Measurements from ENCODE around the gene EPM2A.
A peak's percentile ranks its signal among the peaks of the same experiment; 100 is the strongest.

The EPM2A gene

DNA sequence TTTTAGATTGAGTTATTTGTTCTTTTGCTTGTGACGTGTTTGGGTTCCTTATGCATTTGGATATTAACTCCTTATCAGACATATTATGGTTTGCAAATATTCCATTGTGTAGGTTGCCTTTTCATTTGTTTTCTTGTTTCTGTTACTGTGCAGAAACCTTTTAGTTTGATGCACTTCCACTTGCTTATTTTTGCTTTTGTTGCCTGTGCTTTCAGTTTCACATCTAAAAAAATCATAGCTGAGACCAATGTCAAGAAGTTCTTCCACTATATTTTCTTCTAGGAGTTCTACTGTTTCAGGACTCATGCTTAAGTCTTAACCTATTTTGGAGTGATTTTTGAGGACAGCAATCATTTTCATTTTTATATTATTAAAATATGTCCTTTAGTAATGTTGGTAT is 113.5 kb downstream of the EPM2A start:
- Histone ChIP-seq H3K4me1 (ENCODE audit: low read depth, poor library complexity, severe bottlenecking) (peaks cover 13% of the 10 kb centered on the region), H3K4me3 (IDR thresholded peaks at IDR 0.05; ENCODE audit: insufficient read depth, low read depth, low read length) (no peak overlapping the region), H3K79me2 (ENCODE audit: insufficient read depth, low read depth) (no peaks in the 10 kb centered on the region), H3K27me3 (ENCODE audit: insufficient read depth, low read depth) (no peaks in the 10 kb centered on the region), H3K4me2 (peak overlapping the region; percentile 21; the same call in 1 of the 2 replicates), H3K9ac (no peak overlapping the region), H2AFZ (ENCODE audit: low read depth) (no peak overlapping the region), H4K20me1 (ENCODE audit: insufficient read depth) (no peaks in the 10 kb centered on the region), H3K27ac (no peak overlapping the region), H3K36me3 (ENCODE audit: insufficient read depth) (no peaks in the 10 kb centered on the region)
- no peak for TF ChIP-seq CTCF (conservative IDR thresholded peaks at IDR 0.05; ENCODE audit: low read depth, low read length)

GRCh38 chr6:145620088-145620487 is 115.2 kb downstream of the EPM2A start:
- Histone ChIP-seq H3K4me3 (IDR thresholded peaks at IDR 0.05; ENCODE audit: insufficient read depth, low read depth, low read length) (no peak overlapping the region), H3K27me3 (ENCODE audit: insufficient read depth, low read depth) (no peaks in the 10 kb centered on the region), H2AFZ (ENCODE audit: low read depth) (no peak overlapping the region), H3K36me3 (ENCODE audit: insufficient read depth) (no peaks in the 10 kb centered on the region), H3K4me1 (ENCODE audit: low read depth, poor library complexity, severe bottlenecking) (peaks cover 13% of the 10 kb centered on the region), H3K27ac (no peak overlapping the region), H3K4me2 (no peak overlapping the region), H4K20me1 (ENCODE audit: insufficient read depth) (no peaks in the 10 kb centered on the region), H3K79me2 (ENCODE audit: insufficient read depth, low read depth) (no peaks in the 10 kb centered on the region), H3K9ac (no peak overlapping the region)
- TF ChIP-seq CTCF (conservative IDR thresholded peaks at IDR 0.05; ENCODE audit: low read depth, low read length) = no peak

DNA sequence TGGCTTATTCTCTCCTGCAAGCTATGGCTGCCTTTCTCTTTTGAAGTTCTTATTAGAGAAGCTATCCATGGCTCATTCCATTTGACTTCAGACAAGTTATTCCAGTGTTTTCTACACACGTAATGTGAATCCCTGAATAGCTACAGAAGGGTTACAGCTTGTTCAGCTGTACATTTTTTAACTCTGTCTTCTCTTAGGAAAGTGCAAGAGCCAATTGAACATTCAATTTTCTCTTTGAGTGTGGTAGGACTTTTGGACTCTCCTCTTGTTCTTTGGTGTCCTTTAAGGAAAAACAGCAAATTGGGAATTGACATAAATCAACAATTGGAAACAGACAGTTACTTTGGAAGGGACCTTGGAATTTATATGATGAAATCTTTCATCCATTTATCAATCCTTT is 125.8 kb downstream of the EPM2A start:
- Histone ChIP-seq H3K27ac (no peak overlapping the region), H3K36me3 (ENCODE audit: insufficient read depth) (no peaks in the 10 kb centered on the region), H3K9ac (no peak overlapping the region), H4K20me1 (ENCODE audit: insufficient read depth) (no peaks in the 10 kb centered on the region), H3K4me3 (IDR thresholded peaks at IDR 0.05; ENCODE audit: insufficient read depth, low read depth, low read length) (no peak overlapping the region), H3K27me3 (ENCODE audit: insufficient read depth, low read depth) (no peaks in the 10 kb centered on the region), H2AFZ (ENCODE audit: low read depth) (no peak overlapping the region), H3K4me1 (ENCODE audit: low read depth, poor library complexity, severe bottlenecking) (no peaks in the 10 kb centered on the region), H3K79me2 (ENCODE audit: insufficient read depth, low read depth) (no peaks in the 10 kb centered on the region), H3K4me2 (no peak overlapping the region)
- TF ChIP-seq CTCF (conservative IDR thresholded peaks at IDR 0.05; ENCODE audit: low read depth, low read length) = no peak

- no peak overlapping the region for H3K4me3 ChIP-seq (IDR thresholded peaks at IDR 0.05; ENCODE audit: insufficient read depth, low read depth, low read length)
- no peaks in the 10 kb centered on the region for H3K4me1 ChIP-seq (ENCODE audit: low read depth, poor library complexity, severe bottlenecking)
- TF ChIP-seq CTCF (conservative IDR thresholded peaks at IDR 0.05; ENCODE audit: low read depth, low read length) = no peak
- no peak overlapping the region for H3K27ac ChIP-seq
- no peaks in the 10 kb centered on the region for H3K36me3 ChIP-seq (ENCODE audit: insufficient read depth)
- no peak overlapping the region for H2AFZ ChIP-seq (ENCODE audit: low read depth)
- H3K27me3 ChIP-seq (ENCODE audit: insufficient read depth, low read depth) = no peaks in the 10 kb centered on the region
- no peak overlapping the region for H3K9ac ChIP-seq
- no peaks in the 10 kb centered on the region for H4K20me1 ChIP-seq (ENCODE audit: insufficient read depth)
- H3K79me2 ChIP-seq (ENCODE audit: insufficient read depth, low read depth) = no peaks in the 10 kb centered on the region
- no peak overlapping the region for H3K4me2 ChIP-seq
Observed at GRCh38 chr6:145608850-145609249, 126.5 kb downstream of the EPM2A start.
